Posterior cingulate gyrus (tissue), 11 donors: Measurements from ENCODE around the gene CAPN14.

Source experiments
- DNase-seq, 10 donors: peaks; one replicate each; pipeline versions ENCODE4 v3.0.0 to v3.0.0-alpha.2; 2020 to 2021; ENCODE audit warnings: mixed read lengths in 3 of 10
- intact Hi-C: fragments of 100-400 bp; cut with DNase I; formaldehyde crosslinking; loops from one replicate; pipeline ENCODE4 v1.15.1; 2023

CAPN14 gene

GRCh38 chr2:31150120-31150670 lies 67.1 kb downstream of the CAPN14 start:
- intact Hi-C loops, result no loop called here
- DNase-seq, result no peak

- intact Hi-C loops, result no loop called here
- no peak for DNase-seq
Observed at GRCh38 chr2:31148514-31148913, 68.8 kb downstream of the CAPN14 start.

DNA sequence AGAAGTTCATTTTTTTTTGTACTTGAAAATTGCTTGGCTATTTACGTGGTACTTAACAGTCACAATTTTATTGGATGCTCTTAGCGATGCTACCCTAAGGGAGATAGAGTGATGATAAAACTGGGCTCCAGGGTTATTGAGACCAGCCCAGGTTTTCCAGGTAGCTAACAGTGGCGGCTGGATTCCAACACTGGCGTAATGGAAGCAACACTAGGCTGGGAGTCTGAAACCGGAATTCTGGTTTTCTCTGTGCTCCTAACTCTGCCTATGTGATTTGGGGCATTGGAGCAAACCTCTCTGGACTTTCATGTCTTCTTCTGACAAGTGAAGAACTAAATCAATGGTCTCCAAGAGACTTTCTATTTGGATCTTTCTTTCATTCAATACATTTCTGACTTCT lies 69.7 kb downstream of the CAPN14 start:
- intact Hi-C loops, result no loop called here
- no peak for DNase-seq

DNA sequence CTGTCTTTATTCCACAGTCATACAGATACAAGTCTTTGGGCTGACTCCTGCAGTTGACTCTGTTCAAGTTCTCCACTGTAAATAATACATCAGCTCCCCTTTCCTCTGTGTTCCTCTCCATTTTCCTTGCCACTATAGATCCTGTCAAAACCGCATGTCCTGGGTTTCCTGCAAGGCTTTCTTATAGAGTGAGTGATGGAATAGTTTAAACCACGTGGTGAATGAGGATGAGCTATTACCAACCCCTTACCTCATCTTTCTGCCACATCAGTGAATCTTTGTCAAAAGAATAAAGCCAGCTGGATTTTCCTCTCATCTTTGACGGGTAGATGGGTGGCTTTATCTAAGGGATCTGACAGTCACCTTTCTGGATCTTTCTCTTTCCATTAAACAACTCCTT lies 75.2 kb downstream of the CAPN14 start:
- intact Hi-C loops, result no loop called here
- DNase-seq, result no peak

- intact Hi-C loops, result no loop called here
- DNase-seq, result peak in 5 of 10 donors; percentile 17 to 77 (median 74)
Observed at GRCh38 chr2:31141443-31142085, 75.8 kb downstream of the CAPN14 start.

GRCh38 chr2:31140151-31140550 lies 77.2 kb downstream of the CAPN14 start:
- DNase-seq, result peak in 8 of 10 donors; percentile 19 to 91 (median 40)

DNA sequence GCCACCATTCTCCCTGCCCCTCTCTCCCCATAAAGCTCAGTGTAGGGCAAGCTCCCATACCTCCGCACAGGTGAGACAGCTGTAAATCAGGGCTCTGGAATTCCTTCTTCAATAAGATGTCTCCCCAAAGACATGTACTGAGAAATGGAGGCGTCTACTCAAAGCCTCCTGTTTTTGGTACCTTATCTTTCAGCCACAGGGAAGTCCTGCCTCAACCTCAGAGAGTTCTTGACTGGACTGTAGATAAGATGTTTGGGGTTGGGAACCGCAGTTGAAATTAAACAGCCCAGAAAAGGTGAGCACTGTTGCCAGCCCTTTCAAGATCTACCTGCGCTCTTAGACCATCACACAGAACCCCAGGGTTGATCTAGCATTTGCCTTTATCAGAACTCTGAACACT lies 77.6 kb downstream of the CAPN14 start:
- intact Hi-C loops, result no loop called here
- no peak for DNase-seq

More at GRCh38 chr2:31140151-31140550, 77.2 kb downstream of the CAPN14 start:
- intact Hi-C loops, result no loop called here

- DNase-seq, result peak; percentile 31 to 93 (median 58)
- intact Hi-C loops, result no loop called here
Observed at GRCh38 chr2:31138037-31138962, 79.0 kb downstream of the CAPN14 start, which contains the start of gene GALNT14. TSS of gene GALNT14 (minus strand) at chr2:31138440. CDS start at chr2:31138086, 354 bp downstream.

GRCh38 chr2:31137211-31138036 lies 79.9 kb downstream of the CAPN14 start:
- DNase-seq, result peak in 3 of 10 donors; percentile 13 to 85 (median 18)
- intact Hi-C loops, result no loop called here

DNA sequence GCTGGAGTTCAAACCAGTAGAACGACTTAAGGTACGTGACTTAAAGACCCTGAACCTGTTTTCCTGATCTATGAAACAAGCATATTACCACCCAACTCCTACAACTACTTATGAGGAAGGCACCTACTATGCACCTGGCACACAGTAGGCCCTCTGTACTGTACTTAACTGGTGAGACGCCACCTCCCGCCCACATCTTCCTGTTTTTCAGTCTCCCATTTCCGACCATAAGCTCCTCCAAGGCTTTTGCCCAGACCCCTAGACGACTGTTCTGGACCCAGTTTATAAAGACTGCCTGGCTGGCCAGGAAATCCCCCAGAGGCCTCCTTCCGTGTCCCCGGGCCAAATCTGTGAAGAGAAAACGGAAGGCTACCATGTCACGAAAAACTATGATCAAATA lies 80.6 kb downstream of the CAPN14 start:
- intact Hi-C loops, result no loop called here
- no peak for DNase-seq

GRCh38 chr2:31136000-31136399 lies 81.3 kb downstream of the CAPN14 start:
- DNase-seq, result no peak
- intact Hi-C loops, result no loop called here

DNA sequence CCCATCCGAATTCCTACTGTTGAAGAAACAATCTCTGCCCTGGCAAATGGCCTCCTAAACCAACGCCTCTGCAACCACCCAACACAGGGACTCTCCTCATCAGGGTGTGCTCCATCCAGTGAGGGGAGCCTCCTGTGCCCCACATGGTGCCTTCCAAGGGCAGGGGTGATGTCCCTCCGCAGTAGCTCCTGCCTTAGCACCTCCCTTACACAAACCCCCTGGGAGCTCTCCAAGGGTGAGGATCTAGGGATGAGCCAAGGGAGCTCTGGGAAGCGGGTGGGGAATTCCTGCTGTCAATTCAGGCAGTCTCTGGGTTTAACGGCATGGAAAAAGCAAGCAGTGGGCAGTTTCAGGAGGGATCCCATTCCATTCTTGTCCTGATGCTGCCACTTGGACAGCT lies 82.8 kb downstream of the CAPN14 start:
- no peak for DNase-seq
- intact Hi-C loops, result no loop called here

DNA sequence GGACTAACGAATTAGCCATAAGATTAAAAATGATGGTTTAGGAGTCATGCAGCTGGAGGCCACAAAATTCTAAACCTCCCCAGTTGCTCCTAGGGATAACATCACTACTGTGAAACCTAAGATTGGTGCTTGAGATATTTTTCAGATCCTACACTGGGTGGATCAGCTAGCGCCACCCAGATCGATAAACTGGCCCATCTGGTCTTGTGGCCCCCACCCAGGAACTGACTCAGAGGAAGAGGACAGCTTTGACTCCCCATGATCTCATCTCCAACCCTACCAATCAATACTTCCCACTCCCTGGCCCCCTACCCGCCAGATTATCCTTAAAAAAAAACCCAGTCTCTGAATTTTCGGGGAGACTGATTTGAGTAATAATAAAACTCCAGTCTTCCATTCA lies 84.5 kb downstream of the CAPN14 start:
- no peak for DNase-seq
- intact Hi-C loops, result no loop called here

DNA sequence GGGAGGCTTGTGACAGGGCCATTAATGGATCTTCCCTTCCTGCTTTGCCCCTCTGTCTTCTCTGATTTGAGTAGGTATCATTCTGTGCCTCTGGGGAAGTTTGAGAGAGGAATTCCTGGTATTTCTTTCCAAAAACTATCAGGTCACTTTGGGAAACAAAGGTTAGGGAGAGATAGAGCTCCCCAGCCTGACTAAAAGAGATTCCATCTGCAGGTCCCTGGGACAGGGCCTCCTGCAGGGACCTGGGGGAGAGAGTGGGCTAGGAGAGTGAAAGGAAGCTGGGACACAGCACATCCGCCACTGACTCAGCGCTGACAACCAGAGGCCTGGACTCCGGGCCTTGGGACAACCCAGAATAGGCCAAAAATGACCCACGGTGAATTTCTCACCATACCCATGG lies 85.4 kb downstream of the CAPN14 start:
- intact Hi-C loops, result no loop called here

DNA sequence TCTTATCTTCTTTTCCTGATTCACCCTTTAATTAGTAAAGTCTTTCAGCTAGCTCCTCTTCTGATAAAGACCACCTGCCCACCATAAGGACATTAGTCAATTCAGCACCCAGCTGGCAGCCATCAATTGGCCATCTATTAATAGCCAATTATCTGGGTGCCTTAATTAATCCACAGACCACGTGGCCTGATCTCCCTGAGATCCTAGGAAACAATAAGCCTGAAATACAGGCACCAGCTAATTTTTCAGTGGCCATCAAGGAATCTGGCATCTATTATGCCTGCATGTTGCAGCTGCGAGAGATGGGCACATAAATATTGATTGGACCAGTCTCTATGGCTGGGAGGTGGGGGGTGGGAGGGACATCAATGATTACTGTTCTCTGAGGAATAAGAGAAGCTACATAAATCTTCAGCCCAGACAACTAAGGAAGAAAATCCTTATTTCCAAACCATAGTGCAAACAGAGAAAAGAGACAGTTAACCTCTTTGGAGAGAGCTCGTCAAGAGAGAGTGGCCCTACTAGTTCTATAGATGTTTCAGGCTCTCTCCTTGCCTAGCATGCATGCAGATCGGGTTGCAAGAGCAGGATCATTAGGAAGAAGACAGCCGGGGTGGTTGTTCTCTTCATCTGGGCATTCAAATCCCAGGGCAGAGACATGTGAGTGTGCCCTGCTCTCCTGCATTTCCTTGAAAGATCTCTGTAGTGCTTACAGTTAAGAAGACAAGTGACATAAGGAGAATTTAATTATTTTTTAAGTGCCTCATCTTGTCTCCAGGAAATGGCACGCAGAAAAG lies 87.7 kb downstream of the CAPN14 start:
- DNase-seq, result no peak
- intact Hi-C loops, result no loop called here

More for the DNA sequence above, 85.4 kb downstream of the CAPN14 start:
- no peak for DNase-seq

DNA sequence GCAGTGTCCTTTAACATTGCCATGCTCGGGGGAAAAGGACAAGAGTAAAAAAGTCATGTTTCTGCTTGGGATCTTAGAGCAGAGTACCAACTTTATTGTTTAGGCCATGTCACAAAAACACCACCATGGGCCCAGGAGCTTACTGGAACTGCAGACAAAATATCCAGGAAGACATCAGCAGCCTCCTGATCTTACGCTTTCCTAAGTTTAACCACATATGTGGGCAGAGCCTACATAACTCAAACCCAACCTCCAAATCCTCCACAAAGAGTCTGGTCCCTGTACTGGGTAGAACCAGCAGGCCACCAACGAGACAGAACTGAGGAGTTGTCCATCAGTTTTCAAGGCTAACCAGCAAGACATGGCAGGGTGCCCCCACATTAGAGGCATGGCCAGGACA lies 89.4 kb downstream of the CAPN14 start:
- intact Hi-C loops, result no loop called here
- no peak for DNase-seq

GRCh38 chr2:31125918-31126695 lies 91.2 kb downstream of the CAPN14 start:
- no peak for DNase-seq
- intact Hi-C loops, result no loop called here

DNA sequence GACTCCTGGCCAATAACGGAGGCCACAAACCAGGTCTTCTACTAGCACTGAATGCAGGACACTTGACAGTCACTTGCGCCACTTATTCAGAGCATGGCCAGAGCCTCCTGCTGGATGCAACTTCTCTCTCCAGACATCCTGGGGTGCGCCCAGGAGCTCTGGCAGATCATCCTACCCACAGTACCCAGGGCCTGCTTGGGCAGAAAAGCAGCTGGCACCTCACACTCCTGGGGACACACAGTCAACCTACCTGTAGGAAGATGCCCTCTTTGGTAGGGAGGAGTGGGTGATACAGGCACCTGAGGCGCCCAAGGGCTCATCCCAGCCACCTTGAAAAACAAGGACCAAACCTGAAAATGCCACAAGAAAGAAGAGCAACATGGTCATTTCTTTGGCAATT lies 92.4 kb downstream of the CAPN14 start:
- DNase-seq, result peak in 1 of 10 donors; percentile 81
- intact Hi-C loops, result no loop called here
